ENCODE results near the gene DTX2.
"Not testable (repeated sequence)": the region's sequence is repeated elsewhere in the genome, so short reads cannot be mapped to it uniquely, and the experiment has no call there.

DTX2 gene

GRCh38 chr7:76511911-76512885, 50.7 kb downstream of the DTX2 start:
- DNase-seq (ENCODE audit: low read depth) = not testable (repeated sequence)

GRCh38 chr7:76512941-76513816, 51.7 kb downstream of the DTX2 start:
- DNase-seq (ENCODE audit: low read depth) = peak; percentile 37

GRCh38 chr7:76513817-76514799, 52.6 kb downstream of the DTX2 start:
- DNase-seq (ENCODE audit: low read depth) = no peak

- no peak for DNase-seq (ENCODE audit: low read depth)
Observed at GRCh38 chr7:76514926-76515771, 53.6 kb downstream of the DTX2 start.

GRCh38 chr7:76515999-76516443, 54.5 kb downstream of the DTX2 start:
- DNase-seq (ENCODE audit: low read depth) = peak; percentile 36

- not testable (repeated sequence) for DNase-seq (ENCODE audit: low read depth)
Observed at GRCh38 chr7:76516932-76517331, 55.4 kb downstream of the DTX2 start.

- DNase-seq (ENCODE audit: low read depth) = not testable (repeated sequence)
Observed at GRCh38 chr7:76526183-76526582, 64.7 kb downstream of the DTX2 start.

- not testable (repeated sequence) for DNase-seq (ENCODE audit: low read depth)
Observed at GRCh38 chr7:76531643-76532042, 70.1 kb downstream of the DTX2 start.

GRCh38 chr7:76543197-76543596, 81.7 kb downstream of the DTX2 start, which contains the start of gene SPDYE16:
Gene SPDYE16 (minus strand): TSS chr7:76543297. CDS start chr7:76541459, 1,838 bp downstream.
- DNase-seq (ENCODE audit: low read depth) = not testable (repeated sequence)

- DNase-seq (ENCODE audit: low read depth) = peak; percentile 92
Observed at GRCh38 chr7:76549025-76549854, 87.7 kb downstream of the DTX2 start.

- DNase-seq (ENCODE audit: low read depth) = not testable (repeated sequence)
Observed at GRCh38 chr7:76549855-76550248, 88.3 kb downstream of the DTX2 start.

GRCh38 chr7:76551992-76552391, 90.5 kb downstream of the DTX2 start:
- DNase-seq (ENCODE audit: low read depth) = not testable (repeated sequence)
